OCI-M1 (cell line): ENCODE results near the gene DBNDD2.
A peak's percentile ranks its signal among the peaks of the same experiment; 100 is the strongest.

Source experiments
- DNase-seq: peaks from one replicate; lab custom pipeline; 2025; lab: John Stamatoyannopoulos, UW

The DBNDD2 gene, protein sequence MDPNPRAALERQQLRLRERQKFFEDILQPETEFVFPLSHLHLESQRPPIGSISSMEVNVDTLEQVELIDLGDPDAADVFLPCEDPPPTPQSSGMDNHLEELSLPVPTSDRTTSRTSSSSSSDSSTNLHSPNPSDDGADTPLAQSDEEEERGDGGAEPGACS

GRCh38 chr20:45407783-45408645 lies at the start of gene DBNDD2:
Gene DBNDD2 (plus strand): TSS chr20:45408289. CDS start chr20:45408468, 179 bp downstream.
- no peak for DNase-seq

DNA sequence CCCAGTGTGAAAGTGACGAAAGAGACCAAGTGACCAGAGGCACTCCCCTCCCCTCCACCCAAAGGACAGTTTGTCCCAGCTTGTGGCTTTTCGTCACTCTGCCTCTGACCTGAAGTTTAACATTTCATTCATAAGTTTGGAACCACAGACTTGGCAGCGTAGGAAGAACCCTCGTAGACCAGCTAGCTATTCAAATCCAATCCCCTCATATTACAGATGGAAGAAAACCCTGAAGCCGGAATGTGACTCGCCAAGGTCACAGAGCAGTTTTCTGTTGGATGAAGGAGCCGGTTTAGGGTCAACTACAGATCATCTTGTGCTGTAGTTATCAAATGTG lies 49.1 kb upstream of the DBNDD2 start:
- DNase-seq, result no peak

DNA sequence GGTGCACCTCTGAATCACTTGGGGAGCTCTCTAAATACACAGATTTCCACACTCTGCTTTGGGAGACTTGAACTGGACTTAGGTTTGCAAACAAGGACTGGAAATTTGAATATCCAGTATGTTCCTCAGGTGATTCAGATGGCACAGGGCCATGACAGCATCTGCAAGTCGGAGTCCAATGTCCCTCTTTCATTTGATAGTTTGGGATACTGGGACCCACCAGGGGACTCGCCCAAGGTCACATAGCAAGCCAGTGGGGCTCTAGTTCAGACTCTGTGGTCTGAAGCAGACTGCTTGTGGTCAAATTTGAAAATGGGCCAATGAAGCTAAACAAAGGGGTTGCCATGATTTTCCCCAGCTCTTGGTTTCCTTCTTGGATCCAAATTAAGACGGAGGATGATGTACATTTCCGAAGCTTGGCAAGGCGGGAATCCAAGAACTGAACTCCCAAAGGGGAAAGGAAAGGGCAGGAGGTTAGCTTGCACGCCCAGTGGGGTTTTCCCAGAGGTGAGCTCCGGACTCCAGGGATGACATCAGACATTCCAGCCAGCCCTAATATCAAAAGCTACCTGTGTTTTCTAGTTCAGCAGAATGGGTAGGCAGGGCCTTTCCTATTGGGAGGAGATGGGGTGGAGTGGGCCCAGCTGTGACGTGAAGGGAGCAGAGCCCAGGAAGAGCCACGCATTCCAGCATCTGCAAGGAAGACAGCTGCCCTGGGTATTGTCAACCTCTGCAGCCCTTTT lies 48.5 kb upstream of the DBNDD2 start:
- no peak for DNase-seq

DNA sequence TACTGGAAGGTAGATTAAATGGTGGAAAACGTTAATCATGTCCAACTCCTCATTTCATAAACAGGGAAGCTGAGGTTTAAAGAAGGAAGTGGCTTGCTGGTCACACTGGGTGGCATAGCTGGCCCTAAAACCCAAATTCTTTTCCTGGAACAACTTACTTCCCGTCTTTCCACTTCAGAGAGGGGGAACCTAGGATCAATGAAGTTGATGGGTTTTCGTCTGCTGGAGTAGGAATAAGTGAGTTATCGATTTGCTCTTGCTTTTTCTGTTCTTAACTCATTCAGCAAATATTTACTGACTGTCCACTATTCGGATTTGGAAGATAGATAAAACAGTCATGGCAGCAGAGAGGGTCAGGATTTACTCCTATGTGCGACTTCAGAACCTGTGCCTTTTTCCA lies 46.3 kb upstream of the DBNDD2 start:
- peak; percentile 22 for DNase-seq

GRCh38 chr20:45362804-45363610 lies 45.1 kb upstream of the DBNDD2 start, which contains the start of gene SYS1:
Gene SYS1 (plus strand): TSS chr20:45363156. CDS start chr20:45363532, 376 bp downstream.
- peak; percentile 99 for DNase-seq

- no peak for DNase-seq
Measured at GRCh38 chr20:45363611-45364492, 44.2 kb upstream of the DBNDD2 start.

GRCh38 chr20:45365444-45365970 lies 42.6 kb upstream of the DBNDD2 start:
- no peak for DNase-seq

GRCh38 chr20:45366192-45366591 lies 41.9 kb upstream of the DBNDD2 start:
- DNase-seq, result no peak

DNA sequence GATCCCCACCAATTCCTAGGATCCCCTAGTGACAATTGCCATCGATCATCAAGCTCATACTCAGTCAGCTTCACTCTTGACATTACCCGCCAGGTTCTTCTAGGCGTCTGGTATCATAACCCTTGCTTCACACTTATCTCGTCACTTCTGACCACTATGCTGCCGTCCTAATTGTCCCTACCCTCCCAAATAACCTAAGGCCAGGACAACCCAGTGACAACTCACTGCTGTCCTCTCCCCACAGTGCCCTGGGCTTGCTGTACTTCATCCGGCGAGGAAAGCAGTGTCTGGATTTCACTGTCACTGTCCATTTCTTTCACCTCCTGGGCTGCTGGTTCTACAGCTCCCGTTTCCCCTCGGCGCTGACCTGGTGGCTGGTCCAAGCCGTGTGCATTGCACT lies 41.5 kb upstream of the DBNDD2 start:
- DNase-seq, result no peak

GRCh38 chr20:45367126-45367525 lies 41.0 kb upstream of the DBNDD2 start:
- no peak for DNase-seq

DNA sequence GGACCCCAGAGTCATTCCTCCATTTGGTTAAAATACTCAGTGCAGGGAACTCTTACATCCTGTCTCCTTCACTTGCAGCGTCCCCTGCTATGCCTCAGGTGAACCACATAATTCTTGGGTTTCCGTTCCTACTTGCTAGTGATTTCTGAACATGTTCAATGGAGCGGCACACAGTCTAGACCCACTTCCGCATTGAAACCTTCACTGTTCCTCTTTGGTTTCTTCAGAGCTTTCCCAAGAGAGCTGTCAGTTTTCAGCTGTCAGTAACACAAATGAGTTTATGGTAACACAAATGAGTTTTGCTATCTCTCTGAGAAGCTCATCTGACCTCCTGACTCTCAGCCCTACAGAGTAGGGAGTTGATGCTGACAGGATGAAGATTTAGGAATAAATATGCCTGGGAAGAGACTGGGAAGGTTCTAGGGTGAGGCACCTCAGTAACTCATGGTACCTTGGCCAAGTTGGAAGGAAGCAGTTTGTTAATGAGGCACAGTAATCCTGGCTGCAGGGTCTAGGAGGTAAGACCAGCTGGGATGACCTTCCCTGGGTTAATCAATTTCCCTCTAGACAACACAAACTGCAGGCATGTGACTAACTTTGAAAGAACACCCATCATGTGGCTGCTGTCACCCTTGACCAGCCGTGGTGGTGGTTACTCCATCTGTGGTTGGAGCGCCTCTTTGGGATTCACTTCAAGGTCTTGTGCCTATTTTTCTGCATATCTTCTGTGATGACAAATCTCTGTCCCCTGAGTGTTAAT lies 39.7 kb upstream of the DBNDD2 start:
- no peak for DNase-seq

- no peak for DNase-seq
Measured at GRCh38 chr20:45370571-45371160, 37.4 kb upstream of the DBNDD2 start.

- DNase-seq, result no peak
Measured at GRCh38 chr20:45372241-45372640, 35.8 kb upstream of the DBNDD2 start.

DNA sequence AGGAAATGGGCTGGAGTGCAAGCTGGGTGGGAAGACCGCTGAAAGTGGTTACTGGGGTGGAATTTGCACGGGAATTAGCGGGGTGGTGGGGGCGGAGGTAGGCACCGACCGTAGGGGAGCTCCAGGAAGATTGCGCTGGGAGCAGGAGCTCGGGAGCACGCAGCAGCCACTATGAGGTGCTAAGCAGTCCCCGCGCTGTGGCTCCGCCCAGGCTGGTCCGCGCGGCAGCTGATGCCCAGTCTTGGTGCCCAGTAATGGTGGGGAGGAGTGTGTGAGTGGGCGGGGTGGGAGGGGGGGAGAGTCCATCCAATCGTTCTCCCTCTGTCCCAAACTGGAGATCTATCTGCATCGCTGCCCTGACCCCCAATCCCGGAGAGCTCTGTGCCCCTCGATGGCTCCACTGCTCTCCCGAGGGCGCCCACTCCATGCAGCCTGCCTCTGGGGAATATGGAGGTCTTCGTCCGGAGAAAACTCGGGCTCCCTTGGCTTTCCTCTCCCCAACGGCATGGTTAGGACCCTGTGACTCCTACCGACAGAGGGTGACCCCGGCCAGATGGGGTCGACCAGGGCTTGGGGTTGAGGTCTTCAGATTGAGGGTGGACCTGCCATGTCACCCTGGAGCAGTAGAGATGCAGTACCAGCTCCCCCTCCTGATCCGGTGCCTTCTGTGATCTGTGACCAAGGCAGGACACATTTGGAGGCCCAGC lies 35.3 kb upstream of the DBNDD2 start:
- no peak for DNase-seq

- peak; percentile 87 for DNase-seq
Measured at GRCh38 chr20:45373353-45374100, 34.6 kb upstream of the DBNDD2 start.

DNA sequence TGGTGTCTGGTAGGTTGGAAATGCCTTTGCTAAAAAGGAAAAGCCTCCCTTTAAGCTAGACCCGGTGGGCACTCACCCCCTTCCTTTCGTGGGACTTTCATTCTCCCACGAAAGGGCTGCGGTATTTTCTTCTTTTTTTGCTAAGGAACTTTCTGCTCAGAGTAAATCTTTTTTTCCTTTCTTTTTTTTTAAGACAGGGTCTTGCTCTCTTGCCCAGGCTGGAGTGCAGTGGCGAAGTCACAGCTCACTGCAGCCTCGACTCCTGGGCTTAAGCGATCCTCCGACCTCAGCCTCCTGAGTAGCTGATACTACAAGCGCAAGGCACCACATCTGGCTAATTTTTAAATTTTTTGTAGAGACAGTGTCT lies 34.0 kb upstream of the DBNDD2 start:
- no peak for DNase-seq

DNA sequence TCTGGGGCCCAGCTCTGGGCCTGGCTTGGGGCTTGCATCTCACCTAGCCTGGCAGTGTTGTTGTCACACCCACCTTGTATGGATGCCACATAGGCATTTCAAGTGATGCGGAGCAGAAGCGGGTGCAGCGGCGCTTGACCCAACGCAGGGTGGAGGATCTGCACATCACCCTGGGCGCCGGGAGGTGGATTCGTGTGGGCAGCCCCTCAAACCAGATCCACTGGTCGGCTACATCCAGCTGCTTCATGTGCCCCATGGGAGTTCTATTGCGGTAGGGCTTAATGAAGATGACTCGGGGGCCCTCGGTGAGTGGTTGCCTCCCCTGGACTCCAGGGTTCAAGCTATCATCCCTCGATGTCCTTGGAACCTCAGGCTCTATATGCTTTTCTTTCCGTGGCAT lies 33.1 kb upstream of the DBNDD2 start:
- no peak for DNase-seq

- no peak for DNase-seq
Measured at GRCh38 chr20:45377269-45377668, 30.8 kb upstream of the DBNDD2 start.
